Measurements from ENCODE around the gene PINK1.

PINK1 gene

GRCh38 chr1:20641975-20642374 is 8.7 kb downstream of the PINK1 start:
- Mint-ChIP-seq H3K4me1 (no peaks in the 10 kb centered on the region), H3K27me3 (ENCODE audit: low read depth) (no peaks in the 10 kb centered on the region), H3K9me3 (no peaks in the 10 kb centered on the region), H3K4me3 (no peak overlapping the region), H3K36me3 (ENCODE audit: low read depth) (peaks cover 40% of the 10 kb centered on the region), H3K27ac (no peak overlapping the region)
- TF ChIP-seq CTCF (IDR thresholded peaks at IDR 0.05; ENCODE audit: unreplicated experiment in 3 of 3), result no peak

GRCh38 chr1:20643080-20643479 is 9.8 kb downstream of the PINK1 start:
- H3K4me3 Mint-ChIP-seq, result no peak overlapping the region
- no peak for TF ChIP-seq CTCF (IDR thresholded peaks at IDR 0.05; ENCODE audit: unreplicated experiment in 3 of 3)
- peaks cover 37% of the 10 kb centered on the region for H3K36me3 Mint-ChIP-seq (ENCODE audit: low read depth)
- no peaks in the 10 kb centered on the region for H3K9me3 Mint-ChIP-seq
- H3K27me3 Mint-ChIP-seq (ENCODE audit: low read depth), result no peaks in the 10 kb centered on the region
- H3K27ac Mint-ChIP-seq, result no peak overlapping the region
- no peaks in the 10 kb centered on the region for H3K4me1 Mint-ChIP-seq

DNA sequence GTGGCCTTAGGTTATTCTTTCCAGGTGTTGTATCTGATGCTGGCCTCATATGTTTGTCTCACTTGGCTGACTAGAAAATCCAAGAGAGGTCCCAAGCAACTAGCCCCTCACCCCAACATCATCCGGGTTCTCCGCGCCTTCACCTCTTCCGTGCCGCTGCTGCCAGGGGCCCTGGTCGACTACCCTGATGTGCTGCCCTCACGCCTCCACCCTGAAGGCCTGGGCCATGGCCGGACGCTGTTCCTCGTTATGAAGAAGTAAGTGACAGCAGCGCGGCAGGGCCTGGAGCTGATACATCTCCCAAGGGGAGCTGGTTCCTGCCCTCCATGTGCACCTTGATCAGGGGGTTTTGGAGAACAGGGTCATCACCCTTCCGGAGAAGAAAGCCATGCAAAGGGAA is 11.2 kb downstream of the PINK1 start:
- Mint-ChIP-seq H3K4me3 (no peak overlapping the region), H3K27ac (no peak overlapping the region), H3K27me3 (ENCODE audit: low read depth) (no peaks in the 10 kb centered on the region), H3K4me1 (no peaks in the 10 kb centered on the region), H3K36me3 (ENCODE audit: low read depth) (peaks cover 38% of the 10 kb centered on the region), H3K9me3 (no peaks in the 10 kb centered on the region)
- no peak for TF ChIP-seq CTCF (IDR thresholded peaks at IDR 0.05; ENCODE audit: unreplicated experiment in 3 of 3)

GRCh38 chr1:20645414-20645813 is 12.2 kb downstream of the PINK1 start:
- H3K4me1 Mint-ChIP-seq, result no peaks in the 10 kb centered on the region
- TF ChIP-seq CTCF (IDR thresholded peaks at IDR 0.05; ENCODE audit: unreplicated experiment in 3 of 3), result no peak
- H3K9me3 Mint-ChIP-seq, result no peaks in the 10 kb centered on the region
- no peaks in the 10 kb centered on the region for H3K27me3 Mint-ChIP-seq (ENCODE audit: low read depth)
- H3K27ac Mint-ChIP-seq, result no peak overlapping the region
- peaks cover 42% of the 10 kb centered on the region for H3K36me3 Mint-ChIP-seq (ENCODE audit: low read depth)
- H3K4me3 Mint-ChIP-seq, result no peak overlapping the region

GRCh38 chr1:20648438-20648837 is 15.2 kb downstream of the PINK1 start:
- H3K9me3 Mint-ChIP-seq, result no peaks in the 10 kb centered on the region
- no peaks in the 10 kb centered on the region for H3K27me3 Mint-ChIP-seq (ENCODE audit: low read depth)
- peaks cover 59% of the 10 kb centered on the region for H3K36me3 Mint-ChIP-seq (ENCODE audit: low read depth)

More at GRCh38 chr1:20648438-20648837, 15.2 kb downstream of the PINK1 start:
- no peak for TF ChIP-seq CTCF (IDR thresholded peaks at IDR 0.05; ENCODE audit: unreplicated experiment in 3 of 3)
- Mint-ChIP-seq H3K4me1 (no peaks in the 10 kb centered on the region), H3K4me3 (no peak overlapping the region), H3K27ac (no peak overlapping the region)
